ENCODE data around the gene ITGA11. TPM values are rescaled to one million over a fixed set of nuclear protein-coding genes. Genes with fewer than 3 reads are reported as not detected.

ITGA11 gene
- total RNA-seq, 2 experiments from 2014 or later, result 1.7 to 1.8 TPM

- Mint-ChIP-seq H3K4me1 (no peaks in the 10 kb centered on the region), H3K9me3 (no peaks in the 10 kb centered on the region), H3K27ac (no peak overlapping the region), H3K4me3 (no peak overlapping the region), H3K27me3 (peaks cover 26% of the 10 kb centered on the region), H3K36me3 (no peaks in the 10 kb centered on the region)
- no peak for DNase-seq
These were observed 32.0 kb upstream of the ITGA11 start for GRCh38 chr15:68463996-68464395.

- Mint-ChIP-seq H3K4me1 (no peaks in the 10 kb centered on the region), H3K27ac (no peak overlapping the region), H3K4me3 (no peak overlapping the region), H3K27me3 (peaks cover 26% of the 10 kb centered on the region), H3K9me3 (no peaks in the 10 kb centered on the region), H3K36me3 (no peaks in the 10 kb centered on the region)
- no peak for DNase-seq
These were observed 31.5 kb upstream of the ITGA11 start for GRCh38 chr15:68463444-68463843.

- peaks cover 27% of the 10 kb centered on the region for H3K27me3 Mint-ChIP-seq
These were observed 28.2 kb upstream of the ITGA11 start for GRCh38 chr15:68460166-68460565.

GRCh38 chr15:68450192-68450591 is 18.2 kb upstream of the ITGA11 start:
- Mint-ChIP-seq H3K27ac (no peak overlapping the region), H3K4me1 (no peaks in the 10 kb centered on the region), H3K36me3 (no peaks in the 10 kb centered on the region), H3K27me3 (peaks cover 83% of the 10 kb centered on the region), H3K4me3 (no peak overlapping the region), H3K9me3 (no peaks in the 10 kb centered on the region)
- no peak for DNase-seq

More at GRCh38 chr15:68460166-68460565, 28.2 kb upstream of the ITGA11 start:
- H3K4me3 Mint-ChIP-seq, result no peak overlapping the region
- H3K4me1 Mint-ChIP-seq, result no peaks in the 10 kb centered on the region
- H3K27ac Mint-ChIP-seq, result no peak overlapping the region
- DNase-seq, result no peak
- no peaks in the 10 kb centered on the region for H3K36me3 Mint-ChIP-seq
- H3K9me3 Mint-ChIP-seq, result no peaks in the 10 kb centered on the region

- H3K36me3 Mint-ChIP-seq, result no peaks in the 10 kb centered on the region
- H3K27me3 Mint-ChIP-seq, result peaks cover 82% of the 10 kb centered on the region
These were observed 17.4 kb upstream of the ITGA11 start for GRCh38 chr15:68449389-68449788.

GRCh38 chr15:68447976-68448755 is 16.2 kb upstream of the ITGA11 start:
- no peaks in the 10 kb centered on the region for H3K4me1 Mint-ChIP-seq
- no peaks in the 10 kb centered on the region for H3K9me3 Mint-ChIP-seq
- no peak for DNase-seq
- H3K27me3 Mint-ChIP-seq, result peaks cover 76% of the 10 kb centered on the region
- no peak overlapping the region for H3K4me3 Mint-ChIP-seq
- no peaks in the 10 kb centered on the region for H3K36me3 Mint-ChIP-seq
- H3K27ac Mint-ChIP-seq, result no peak overlapping the region

More at GRCh38 chr15:68449389-68449788, 17.4 kb upstream of the ITGA11 start:
- H3K27ac Mint-ChIP-seq, result no peak overlapping the region
- no peak overlapping the region for H3K4me3 Mint-ChIP-seq
- DNase-seq, result no peak
- no peaks in the 10 kb centered on the region for H3K4me1 Mint-ChIP-seq
- H3K9me3 Mint-ChIP-seq, result no peaks in the 10 kb centered on the region

- no peak for DNase-seq
- no peak overlapping the region for H3K4me3 Mint-ChIP-seq
- H3K27ac Mint-ChIP-seq, result no peak overlapping the region
- H3K36me3 Mint-ChIP-seq, result no peaks in the 10 kb centered on the region
- no peaks in the 10 kb centered on the region for H3K9me3 Mint-ChIP-seq
- no peaks in the 10 kb centered on the region for H3K4me1 Mint-ChIP-seq
- peaks cover 71% of the 10 kb centered on the region for H3K27me3 Mint-ChIP-seq
These were observed 15.2 kb upstream of the ITGA11 start for GRCh38 chr15:68447209-68447608.

GRCh38 chr15:68445351-68445750 is 13.4 kb upstream of the ITGA11 start:
- no peaks in the 10 kb centered on the region for H3K9me3 Mint-ChIP-seq
- H3K4me1 Mint-ChIP-seq, result no peaks in the 10 kb centered on the region
- H3K27ac Mint-ChIP-seq, result no peak overlapping the region
- DNase-seq, result no peak
- no peak overlapping the region for H3K4me3 Mint-ChIP-seq
- peaks cover 58% of the 10 kb centered on the region for H3K27me3 Mint-ChIP-seq
- H3K36me3 Mint-ChIP-seq, result no peaks in the 10 kb centered on the region

GRCh38 chr15:68444336-68444735 is 12.4 kb upstream of the ITGA11 start:
- H3K27ac Mint-ChIP-seq, result no peak overlapping the region
- H3K4me3 Mint-ChIP-seq, result no peak overlapping the region
- no peak for DNase-seq
- H3K27me3 Mint-ChIP-seq, result peaks cover 59% of the 10 kb centered on the region
- no peaks in the 10 kb centered on the region for H3K9me3 Mint-ChIP-seq
- H3K36me3 Mint-ChIP-seq, result no peaks in the 10 kb centered on the region
- no peaks in the 10 kb centered on the region for H3K4me1 Mint-ChIP-seq

- H3K4me3 Mint-ChIP-seq, result no peak overlapping the region
- peaks cover 55% of the 10 kb centered on the region for H3K27me3 Mint-ChIP-seq
- H3K4me1 Mint-ChIP-seq, result no peaks in the 10 kb centered on the region
- no peak overlapping the region for H3K27ac Mint-ChIP-seq
- H3K9me3 Mint-ChIP-seq, result no peaks in the 10 kb centered on the region
- no peak for DNase-seq
- H3K36me3 Mint-ChIP-seq, result no peaks in the 10 kb centered on the region
These were observed 10.9 kb upstream of the ITGA11 start for GRCh38 chr15:68442903-68443302.

- Mint-ChIP-seq H3K36me3 (no peaks in the 10 kb centered on the region), H3K4me3 (no peak overlapping the region), H3K27ac (no peak overlapping the region), H3K27me3 (peaks cover 57% of the 10 kb centered on the region), H3K4me1 (no peaks in the 10 kb centered on the region), H3K9me3 (no peaks in the 10 kb centered on the region)
- no peak for DNase-seq
These were observed 10.1 kb upstream of the ITGA11 start for GRCh38 chr15:68442041-68442440.

- no peaks in the 10 kb centered on the region for H3K9me3 Mint-ChIP-seq
- H3K4me3 Mint-ChIP-seq, result no peak overlapping the region
- no peak overlapping the region for H3K27ac Mint-ChIP-seq
- DNase-seq, result no peak
- H3K27me3 Mint-ChIP-seq, result peaks cover 56% of the 10 kb centered on the region
- no peaks in the 10 kb centered on the region for H3K4me1 Mint-ChIP-seq
- H3K36me3 Mint-ChIP-seq, result no peaks in the 10 kb centered on the region
These were observed 9.2 kb upstream of the ITGA11 start for GRCh38 chr15:68441045-68441743.

- Mint-ChIP-seq H3K27ac (no peak overlapping the region), H3K9me3 (no peaks in the 10 kb centered on the region), H3K4me3 (no peak overlapping the region), H3K36me3 (no peaks in the 10 kb centered on the region), H3K27me3 (peaks cover 48% of the 10 kb centered on the region), H3K4me1 (no peaks in the 10 kb centered on the region)
- no peak for DNase-seq
These were observed 8.2 kb upstream of the ITGA11 start for GRCh38 chr15:68440136-68440535.

GRCh38 chr15:68439506-68439905 is 7.5 kb upstream of the ITGA11 start:
- Mint-ChIP-seq H3K27ac (no peak overlapping the region), H3K36me3 (no peaks in the 10 kb centered on the region), H3K27me3 (peaks cover 47% of the 10 kb centered on the region), H3K9me3 (no peaks in the 10 kb centered on the region), H3K4me3 (no peak overlapping the region), H3K4me1 (no peaks in the 10 kb centered on the region)
- DNase-seq, result no peak

- H3K9me3 Mint-ChIP-seq, result no peaks in the 10 kb centered on the region
- no peaks in the 10 kb centered on the region for H3K36me3 Mint-ChIP-seq
- H3K27me3 Mint-ChIP-seq, result peaks cover 51% of the 10 kb centered on the region
- no peak overlapping the region for H3K27ac Mint-ChIP-seq
- no peaks in the 10 kb centered on the region for H3K4me1 Mint-ChIP-seq
- H3K4me3 Mint-ChIP-seq, result no peak overlapping the region
- no peak for DNase-seq
These were observed 4.7 kb upstream of the ITGA11 start for GRCh38 chr15:68436680-68437079.

GRCh38 chr15:68435966-68436365 is 4.0 kb upstream of the ITGA11 start:
- H3K27ac Mint-ChIP-seq, result no peak overlapping the region
- no peaks in the 10 kb centered on the region for H3K36me3 Mint-ChIP-seq
- H3K27me3 Mint-ChIP-seq, result peaks cover 53% of the 10 kb centered on the region
- no peaks in the 10 kb centered on the region for H3K9me3 Mint-ChIP-seq
- H3K4me3 Mint-ChIP-seq, result no peak overlapping the region
- H3K4me1 Mint-ChIP-seq, result no peaks in the 10 kb centered on the region
- DNase-seq, result no peak
